Transverse colon (tissue), 4 donors: Measurements from ENCODE around the gene ANO1.

Experiments
- EP300 ChIP-seq: sonication (generic); formaldehyde crosslinking; IDR thresholded peaks from one replicate; pipeline ENCODE4 v1.6.1; 2017; ENCODE audit warnings: antibody characterized with exemption, low read depth
- POLR2A ChIP-seq: fragments of 450-650 bp; IDR thresholded peaks from one replicate; pipeline ENCODE4 v1.6.1; 2016; ENCODE audit warnings: antibody characterized with exemption, mild to moderate bottlenecking, moderate library complexity
- POLR2AphosphoS5 ChIP-seq, 3 donors: sonication (generic); formaldehyde crosslinking; IDR thresholded peaks; one replicate each; pipeline ENCODE4 v1.6.1; 2016; ENCODE audit warnings: antibody characterized with exemption in 3 of 3
- TF ChIP-seq, protein P1 (sequence below), 5 experiments: fragments of 200-600 bp in 3 of 5; fragments of 450-650 bp in 2 of 5; sonication (generic) in 3 of 5; IDR thresholded peaks; 1 replicate in 2 of 5; 2 replicates in 3 of 5; pipeline ENCODE4 v1.5.1; 2016 to 2017; ENCODE audit warnings: antibody characterized with exemption in 5 of 5, inconsistent platforms in 3 of 5, mild to moderate bottlenecking in 2 of 5, moderate library complexity in 1 of 5

GRCh38 chr11:70110538-70111055 is 32.5 kb downstream of the ANO1 start:
- TF ChIP-seq, protein P1, sequence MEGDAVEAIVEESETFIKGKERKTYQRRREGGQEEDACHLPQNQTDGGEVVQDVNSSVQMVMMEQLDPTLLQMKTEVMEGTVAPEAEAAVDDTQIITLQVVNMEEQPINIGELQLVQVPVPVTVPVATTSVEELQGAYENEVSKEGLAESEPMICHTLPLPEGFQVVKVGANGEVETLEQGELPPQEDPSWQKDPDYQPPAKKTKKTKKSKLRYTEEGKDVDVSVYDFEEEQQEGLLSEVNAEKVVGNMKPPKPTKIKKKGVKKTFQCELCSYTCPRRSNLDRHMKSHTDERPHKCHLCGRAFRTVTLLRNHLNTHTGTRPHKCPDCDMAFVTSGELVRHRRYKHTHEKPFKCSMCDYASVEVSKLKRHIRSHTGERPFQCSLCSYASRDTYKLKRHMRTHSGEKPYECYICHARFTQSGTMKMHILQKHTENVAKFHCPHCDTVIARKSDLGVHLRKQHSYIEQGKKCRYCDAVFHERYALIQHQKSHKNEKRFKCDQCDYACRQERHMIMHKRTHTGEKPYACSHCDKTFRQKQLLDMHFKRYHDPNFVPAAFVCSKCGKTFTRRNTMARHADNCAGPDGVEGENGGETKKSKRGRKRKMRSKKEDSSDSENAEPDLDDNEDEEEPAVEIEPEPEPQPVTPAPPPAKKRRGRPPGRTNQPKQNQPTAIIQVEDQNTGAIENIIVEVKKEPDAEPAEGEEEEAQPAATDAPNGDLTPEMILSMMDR (IDR thresholded peaks at IDR 0.05), result no peak
- no peak for TF ChIP-seq POLR2AphosphoS5 (IDR thresholded peaks at IDR 0.05)
- TF ChIP-seq POLR2A, result no peak
- TF ChIP-seq EP300, result no peak
